Activated CD4-positive, alpha-beta T cell treated with anti-CD3 and anti-CD28 coated beads, Interleukin-10, Interleukin-2, amounts not matched to agents 100 ng/mL and 50 ng/mL, durations not matched to agents 16 hours and 8 hours (primary cell): ENCODE data around the gene PI4KA.

Source experiments
- DNase-seq: peaks from one replicate; pipeline ENCODE4 v3.0.0-alpha.2; 2020

PI4KA gene

GRCh38 chr22:20815477-20816050 is 43.0 kb downstream of the PI4KA start:
- no peak for DNase-seq

- no peak for DNase-seq
Observed at GRCh38 chr22:20814221-20814808, 44.3 kb downstream of the PI4KA start.

GRCh38 chr22:20813056-20813455 is 45.6 kb downstream of the PI4KA start:
- DNase-seq = no peak

GRCh38 chr22:20811971-20812660 is 46.5 kb downstream of the PI4KA start:
- DNase-seq = no peak

- DNase-seq = no peak
Observed at GRCh38 chr22:20811171-20811570, 47.4 kb downstream of the PI4KA start.

- no peak for DNase-seq
Observed at GRCh38 chr22:20810645-20811044, 48.0 kb downstream of the PI4KA start.

GRCh38 chr22:20809538-20810185 is 48.9 kb downstream of the PI4KA start:
- no peak for DNase-seq

- no peak for DNase-seq
Observed at GRCh38 chr22:20808844-20809243, 49.8 kb downstream of the PI4KA start.

GRCh38 chr22:20807315-20807752 is 51.3 kb downstream of the PI4KA start:
- DNase-seq = no peak

GRCh38 chr22:20805972-20806471 is 52.6 kb downstream of the PI4KA start:
- no peak for DNase-seq

GRCh38 chr22:20804650-20805049 is 54.0 kb downstream of the PI4KA start:
- DNase-seq = no peak

- peak; percentile 33 for DNase-seq
Observed at GRCh38 chr22:20803696-20804324, 54.8 kb downstream of the PI4KA start.

GRCh38 chr22:20802922-20803553 is 55.6 kb downstream of the PI4KA start:
- DNase-seq = no peak

- no peak for DNase-seq
Observed at GRCh38 chr22:20802452-20802851, 56.2 kb downstream of the PI4KA start.

- DNase-seq = no peak
Observed at GRCh38 chr22:20799449-20799848, 59.2 kb downstream of the PI4KA start.

- DNase-seq = no peak
Observed at GRCh38 chr22:20798974-20799373, 59.6 kb downstream of the PI4KA start.

GRCh38 chr22:20798218-20798617 is 60.4 kb downstream of the PI4KA start:
- DNase-seq = no peak

- DNase-seq = no peak
Observed at GRCh38 chr22:20796731-20797130, 61.9 kb downstream of the PI4KA start.

GRCh38 chr22:20794650-20795413 is 63.8 kb downstream of the PI4KA start:
- DNase-seq = no peak

- DNase-seq = no peak
Observed at GRCh38 chr22:20793748-20794649, 64.6 kb downstream of the PI4KA start.
